Spleen (tissue), 11 donors: Measurements from ENCODE around the gene UBE3B. TPM values are rescaled to one million over a fixed set of nuclear protein-coding genes. Genes with fewer than 3 reads are reported as not detected.

Experiments
- DNase-seq: peaks from one replicate; pipeline ENCODE4 v3.0.0-alpha.2; 2020
- H3K27ac ChIP-seq, 8 donors: fragments of 200-600 bp; sonication (generic) in 7 of 8; 1 replicate in 4 of 8; 2 replicates in 4 of 8; pipeline versions ENCODE4 v1.5.0 to v1.8.0; 2016 to 2021; ENCODE audit warnings: inconsistent platforms in 4 of 8, mild to moderate bottlenecking in 4 of 8, moderate library complexity in 1 of 8
- H3K27me3 ChIP-seq, 7 donors: fragments of 200-600 bp; sonication (generic) in 6 of 7; replicated peaks in 1 of 7; 1 replicate in 4 of 7; 2 replicates in 3 of 7; pipeline versions ENCODE4 v1.5.0 to v1.8.0; 2016 to 2021; ENCODE audit warnings: inconsistent platforms in 3 of 7, mild to moderate bottlenecking in 1 of 7
- H3K36me3 ChIP-seq, 6 donors: fragments of 200-600 bp; sonication (generic) in 5 of 6; 1 replicate in 4 of 6; 2 replicates in 2 of 6; pipeline versions ENCODE4 v1.5.0 to v1.8.0; 2016 to 2021; ENCODE audit warnings: inconsistent platforms in 2 of 6
- H3K4me1 ChIP-seq, 6 donors: fragments of 200-600 bp; sonication (generic) in 5 of 6; 1 replicate in 3 of 6; 2 replicates in 3 of 6; pipeline versions ENCODE4 v1.5.0 to v1.8.0; 2016 to 2021; ENCODE audit warnings: inconsistent platforms in 3 of 6
- H3K4me3 ChIP-seq, 8 donors: fragments of 200-600 bp; sonication (generic) in 7 of 8; 1 replicate in 4 of 8; 2 replicates in 4 of 8; pipeline versions ENCODE4 v1.5.0 to v1.8.0; 2016 to 2021; ENCODE audit warnings: inconsistent platforms in 4 of 8, mild to moderate bottlenecking in 4 of 8, moderate library complexity in 2 of 8
- H3K9me3 ChIP-seq, 8 donors: fragments of 200-600 bp; sonication (generic) in 7 of 8; 1 replicate in 4 of 8; 2 replicates in 4 of 8; pipeline versions ENCODE4 v1.5.0 to v1.8.0; 2016 to 2021; ENCODE audit warnings: inconsistent platforms in 4 of 8
- POLR2A ChIP-seq, 3 donors: fragments of 450-650 bp; IDR thresholded peaks; one replicate each; pipeline ENCODE4 v1.5.1; 2017; ENCODE audit warnings: antibody characterized with exemption in 3 of 3, mild to moderate bottlenecking in 1 of 3
- POLR2AphosphoS5 ChIP-seq, 3 donors: sonication (generic); formaldehyde crosslinking; IDR thresholded peaks; one replicate each; pipeline ENCODE4 v1.5.1; 2017; ENCODE audit warnings: antibody characterized with exemption in 3 of 3
- WGBS, 5 donors: extraction: QIAGEN DNeasy Blood & Tissue Kit in 3 of 5; methylation state at CpG; one replicate each; pipeline versions ENCODE4 v1.1.5 to v1.1.7; 2013 to 2018; 5-methylcytosine and 5-hydroxymethylcytosine counted together
- intact Hi-C: fragments of 100-400 bp; cut with DNase I; formaldehyde crosslinking; loops from one replicate; pipeline ENCODE4 v1.15.0; 2023; ENCODE audit warnings: low total_unique reads
- polyA plus RNA-seq, 3 donors: library from polyadenylated mRNA; stranded (reverse); fragments of 200-250 nt; gene quantifications; one replicate each; pipeline ENCODE4 v1.2.1, GENCODE V29; 2013
- total RNA-seq, 7 donors: library from RNA; depleted of rRNA in 3 of 7; stranded (reverse); fragments of >200 nt in 3 of 7; fragmentation: NEBNext Ultra II Directional in 4 of 7; extraction: Animal tissue kit (Norgen Biotek cat#: 25700) in 4 of 7; gene quantifications; one replicate each; pipeline versions ENCODE4 v1.1.0 to v1.2.1, GENCODE V29; 2016 to 2021
- TF ChIP-seq, protein P1 (sequence below), 11 experiments: fragments of 200-600 bp in 7 of 11; fragments of 450-650 bp in 4 of 11; sonication (generic) in 4 of 11; IDR thresholded peaks in 8 of 11; conservative IDR thresholded peaks in 3 of 11; 1 replicate in 7 of 11; 2 replicates in 4 of 11; pipeline versions ENCODE4 v1.4.0 to v1.8.0; 2016 to 2021; ENCODE audit warnings: antibody characterized with exemption in 11 of 11, inconsistent platforms in 4 of 11, mild to moderate bottlenecking in 1 of 11
- donor health status: healthy with polysubstance abuse.
- donor health status: DM: no; HTN: no; CAD: no; lungs with moderate emphysema.
- donor health status: DM: no; HTN: no; CAD: no.
- donor health status: Bipolar disorder and iron deficiency.
- donor health status: healthy.
- donor health status: DM: no; HTN: no; CAD: no.
- donor health status: DM: yes; HTN: yes; CAD: no.

UBE3B gene
- total and polyA plus RNA-seq, 10 donors, result 5.7 to 63.1 (median 42.3) TPM

DNA sequence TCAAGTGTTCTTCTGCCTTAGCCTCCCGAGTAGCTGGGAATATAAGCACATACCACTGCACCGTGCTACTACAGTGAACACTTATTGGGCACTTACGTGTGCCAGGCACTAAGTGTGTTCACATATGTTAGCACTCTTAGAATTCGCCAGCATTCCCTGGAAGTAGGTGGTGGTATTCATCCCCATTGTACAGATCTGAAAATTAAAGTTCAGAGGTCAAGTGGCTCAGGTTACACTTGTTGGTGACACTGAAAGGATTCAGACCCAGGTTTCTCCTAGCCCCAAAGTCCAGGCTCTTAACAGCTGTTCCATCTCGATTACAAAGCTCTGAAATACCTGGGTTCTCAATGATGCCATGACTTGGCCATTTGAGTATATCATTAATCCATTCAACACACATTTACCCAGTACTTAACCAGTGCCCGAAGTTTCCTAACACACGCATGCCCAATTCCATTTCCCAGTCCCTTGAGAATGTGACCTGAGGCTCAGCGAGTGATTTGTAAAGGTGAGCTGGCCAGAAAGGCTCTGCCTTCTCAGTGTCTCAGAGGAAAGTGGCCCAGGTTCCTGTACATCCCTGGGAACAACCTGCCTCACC lies 101.0 kb downstream of the UBE3B start:
- Histone ChIP-seq H3K27ac (no peak overlapping the region), H3K4me3 (no peak overlapping the region), H3K4me1 (peaks cover 4 to 17% (median 12%) of the 10 kb centered on the region in 6 donors), H3K27me3 (no peaks in the 10 kb centered on the region), H3K9me3 (no peaks in the 10 kb centered on the region), H3K36me3 (peaks cover 0 to 77% (median 56%) of the 10 kb centered on the region in 6 donors)
- DNase-seq, result no peak
- intact Hi-C loops, result no loop called here
- WGBS, 5 donors, result 82 to 94% (median 90%) methylated on average over 8 of the region's 8 CpGs
- no peak for TF ChIP-seq POLR2A (IDR thresholded peaks at IDR 0.05)
- TF ChIP-seq POLR2AphosphoS5 (IDR thresholded peaks at IDR 0.05), result no peak
- TF ChIP-seq, protein P1, sequence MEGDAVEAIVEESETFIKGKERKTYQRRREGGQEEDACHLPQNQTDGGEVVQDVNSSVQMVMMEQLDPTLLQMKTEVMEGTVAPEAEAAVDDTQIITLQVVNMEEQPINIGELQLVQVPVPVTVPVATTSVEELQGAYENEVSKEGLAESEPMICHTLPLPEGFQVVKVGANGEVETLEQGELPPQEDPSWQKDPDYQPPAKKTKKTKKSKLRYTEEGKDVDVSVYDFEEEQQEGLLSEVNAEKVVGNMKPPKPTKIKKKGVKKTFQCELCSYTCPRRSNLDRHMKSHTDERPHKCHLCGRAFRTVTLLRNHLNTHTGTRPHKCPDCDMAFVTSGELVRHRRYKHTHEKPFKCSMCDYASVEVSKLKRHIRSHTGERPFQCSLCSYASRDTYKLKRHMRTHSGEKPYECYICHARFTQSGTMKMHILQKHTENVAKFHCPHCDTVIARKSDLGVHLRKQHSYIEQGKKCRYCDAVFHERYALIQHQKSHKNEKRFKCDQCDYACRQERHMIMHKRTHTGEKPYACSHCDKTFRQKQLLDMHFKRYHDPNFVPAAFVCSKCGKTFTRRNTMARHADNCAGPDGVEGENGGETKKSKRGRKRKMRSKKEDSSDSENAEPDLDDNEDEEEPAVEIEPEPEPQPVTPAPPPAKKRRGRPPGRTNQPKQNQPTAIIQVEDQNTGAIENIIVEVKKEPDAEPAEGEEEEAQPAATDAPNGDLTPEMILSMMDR (IDR thresholded peaks at IDR 0.05 in 8 of 11, conservative IDR thresholded peaks at IDR 0.05 in 3 of 11), result no peak

DNA sequence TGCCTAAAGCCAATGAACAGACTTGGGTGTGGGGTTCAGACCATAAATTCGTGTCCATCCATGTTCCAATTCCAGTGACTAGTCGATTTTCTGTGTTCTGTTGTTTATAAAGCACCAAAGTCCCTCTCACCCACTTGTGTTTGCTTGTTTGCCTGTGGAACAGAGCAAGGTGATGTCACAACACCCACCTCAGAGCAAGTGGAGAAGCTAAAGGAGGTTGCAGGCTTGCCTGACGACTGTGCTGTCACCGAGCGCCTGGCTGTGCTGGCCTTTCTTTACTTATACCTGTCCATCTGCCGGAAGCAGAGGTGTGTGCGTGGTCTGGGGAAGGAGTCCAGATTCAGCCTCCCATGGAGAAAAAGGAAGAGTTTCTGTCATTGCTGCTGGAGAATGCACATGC lies 102.2 kb downstream of the UBE3B start:
- Histone ChIP-seq H3K4me1 (peaks cover 0 to 9% (median 4%) of the 10 kb centered on the region in 6 donors), H3K27ac (no peak overlapping the region), H3K4me3 (no peak overlapping the region), H3K36me3 (peaks cover 0 to 89% (median 60%) of the 10 kb centered on the region in 6 donors), H3K27me3 (no peaks in the 10 kb centered on the region), H3K9me3 (no peaks in the 10 kb centered on the region)
- intact Hi-C loops, result no loop called here
- DNase-seq, result no peak
- TF ChIP-seq, protein P1 (IDR thresholded peaks at IDR 0.05 in 8 of 11, conservative IDR thresholded peaks at IDR 0.05 in 3 of 11), result no peak
- no peak for TF ChIP-seq POLR2A (IDR thresholded peaks at IDR 0.05)
- no peak for TF ChIP-seq POLR2AphosphoS5 (IDR thresholded peaks at IDR 0.05)
- WGBS, 5 donors, result 90 to 99% (median 93%) methylated on average over 7 of the region's 7 CpGs

DNA sequence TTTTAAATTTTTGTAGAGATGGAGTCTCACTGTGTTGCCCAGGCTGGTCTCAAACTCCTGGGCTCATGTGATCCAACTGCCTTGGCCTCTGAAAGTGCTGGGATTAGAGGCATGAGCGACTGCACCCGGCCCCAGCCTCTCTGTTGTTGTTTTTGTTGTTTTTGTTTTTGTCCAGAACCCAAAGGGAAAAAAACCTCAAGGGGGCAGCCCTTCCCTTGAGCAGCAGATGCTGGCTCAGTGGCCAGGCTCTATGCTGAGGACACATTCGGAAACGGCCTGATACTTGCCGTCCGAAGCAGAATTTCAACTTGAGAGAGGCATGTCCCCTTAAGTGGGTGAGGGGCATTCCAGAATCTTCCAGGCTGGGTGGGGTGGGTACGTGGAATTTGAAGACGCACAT lies 102.8 kb downstream of the UBE3B start:
- DNase-seq, result no peak
- H3K4me1 ChIP-seq, result peaks cover 0 to 2% (median 0%) of the 10 kb centered on the region in 6 donors
- no peak overlapping the region for H3K4me3 ChIP-seq
- WGBS, 5 donors, result 90 to 98% (median 94%) methylated on average over 8 of the region's 8 CpGs
- H3K9me3 ChIP-seq, result no peaks in the 10 kb centered on the region
- no peaks in the 10 kb centered on the region for H3K27me3 ChIP-seq
- TF ChIP-seq, protein P1 (IDR thresholded peaks at IDR 0.05 in 8 of 11, conservative IDR thresholded peaks at IDR 0.05 in 3 of 11), result no peak
- no peak for TF ChIP-seq POLR2AphosphoS5 (IDR thresholded peaks at IDR 0.05)
- H3K27ac ChIP-seq, result no peak overlapping the region
- intact Hi-C loops, result no loop called here
- H3K36me3 ChIP-seq, result peaks cover 0 to 95% (median 60%) of the 10 kb centered on the region in 6 donors

DNA sequence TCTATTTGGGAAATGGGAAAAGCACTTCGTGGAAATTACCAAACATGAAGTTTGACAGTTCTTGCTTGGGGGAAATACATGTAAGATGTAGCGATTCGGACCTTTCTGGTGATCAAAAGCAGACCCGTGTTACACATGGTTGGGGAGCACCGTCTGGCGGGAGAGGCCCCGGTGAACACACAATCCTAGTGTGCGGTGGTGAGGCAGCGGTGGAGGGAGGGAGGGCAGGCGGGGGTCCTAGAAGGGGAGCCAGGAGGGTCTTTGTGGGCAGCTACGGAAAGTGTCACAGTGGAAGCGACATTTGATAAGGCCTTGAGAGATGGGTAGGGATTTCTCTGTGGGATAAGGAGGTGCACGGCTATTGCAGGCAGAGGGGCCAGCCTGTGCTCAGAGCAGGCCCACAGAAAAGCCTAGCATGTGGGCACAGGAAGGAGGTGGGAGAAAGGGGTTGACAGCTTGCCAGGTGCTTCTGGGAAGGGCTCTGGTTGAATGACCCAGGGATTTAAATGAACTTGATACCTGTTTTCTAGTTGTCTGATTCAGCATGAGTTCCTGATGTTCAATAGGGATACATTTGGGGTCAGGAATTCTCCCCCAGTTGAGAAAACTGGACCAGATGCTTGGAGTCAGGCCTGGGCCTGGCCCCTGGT lies 103.4 kb downstream of the UBE3B start:
- no peak for TF ChIP-seq POLR2AphosphoS5 (IDR thresholded peaks at IDR 0.05)
- TF ChIP-seq, protein P1 (IDR thresholded peaks at IDR 0.05 in 8 of 11, conservative IDR thresholded peaks at IDR 0.05 in 3 of 11), result no peak
- no peak for TF ChIP-seq POLR2A (IDR thresholded peaks at IDR 0.05)
- Histone ChIP-seq H3K36me3 (peaks cover 0 to 95% (median 58%) of the 10 kb centered on the region in 6 donors), H3K27ac (no peak overlapping the region), H3K4me1 (no peaks in the 10 kb centered on the region), H3K27me3 (no peaks in the 10 kb centered on the region), H3K4me3 (no peak overlapping the region), H3K9me3 (no peaks in the 10 kb centered on the region)
- WGBS, 5 donors, result 94 to 98% (median 95%) methylated on average over 13 of the region's 13 CpGs
- intact Hi-C loops, result no loop called here
- DNase-seq, result no peak
